Glutamatergic neuron (in vitro differentiated cells): ENCODE data around the gene NDUFB8. TPM values are rescaled to one million over a fixed set of nuclear protein-coding genes. Genes with fewer than 3 reads are reported as not detected.

ENCODE experiments used
- DNase-seq: peaks from one replicate; pipeline ENCODE4 v3.0.0; 2022
- H3K27ac Mint-ChIP-seq: one replicate; pipeline ENCODE4 v1.8.0; 2020; ENCODE audit warnings: mild to moderate bottlenecking, mixed read lengths, inconsistent platforms; ENCODE audit not compliant: unreplicated experiment
- H3K27me3 Mint-ChIP-seq: one replicate; pipeline ENCODE4 v1.8.0; 2020; ENCODE audit warnings: mild to moderate bottlenecking, moderate library complexity, mixed read lengths, inconsistent platforms; ENCODE audit not compliant: unreplicated experiment
- H3K36me3 Mint-ChIP-seq: one replicate; pipeline ENCODE4 v1.8.0; 2020; ENCODE audit warnings: mild to moderate bottlenecking, mixed read lengths, inconsistent platforms; ENCODE audit not compliant: unreplicated experiment
- H3K4me1 Mint-ChIP-seq: one replicate; pipeline ENCODE4 v1.8.0; 2020; ENCODE audit warnings: mild to moderate bottlenecking, low read depth, mixed read lengths, inconsistent platforms; ENCODE audit not compliant: unreplicated experiment
- H3K4me3 Mint-ChIP-seq: one replicate; pipeline ENCODE4 v1.8.0; 2020; ENCODE audit warnings: mild to moderate bottlenecking, mixed read lengths, inconsistent platforms; ENCODE audit not compliant: unreplicated experiment
- H3K9me3 Mint-ChIP-seq: one replicate; pipeline ENCODE4 v1.8.0; 2020; ENCODE audit warnings: mild to moderate bottlenecking, moderate library complexity, mixed read lengths, inconsistent platforms; ENCODE audit not compliant: unreplicated experiment
- total RNA-seq: library from RNA; stranded (reverse); fragmentation: NEBNext Ultra II Directional; extraction: Animal tissue kit (Norgen Biotek cat#: 25700); gene quantifications from one replicate; pipeline ENCODE4 v1.2.1, GENCODE V29; 2021; ENCODE audit not compliant: unreplicated experiment
- TF ChIP-seq, protein P1 (sequence below): fragments of 200-600 bp; sonication (generic); IDR thresholded peaks from one replicate; pipeline ENCODE4 v1.5.0; 2021; ENCODE audit not compliant: partially characterized antibody, unreplicated experiment

Gene NDUFB8
- total RNA-seq, 1 donor from 2014 or later = 284 TPM

DNA sequence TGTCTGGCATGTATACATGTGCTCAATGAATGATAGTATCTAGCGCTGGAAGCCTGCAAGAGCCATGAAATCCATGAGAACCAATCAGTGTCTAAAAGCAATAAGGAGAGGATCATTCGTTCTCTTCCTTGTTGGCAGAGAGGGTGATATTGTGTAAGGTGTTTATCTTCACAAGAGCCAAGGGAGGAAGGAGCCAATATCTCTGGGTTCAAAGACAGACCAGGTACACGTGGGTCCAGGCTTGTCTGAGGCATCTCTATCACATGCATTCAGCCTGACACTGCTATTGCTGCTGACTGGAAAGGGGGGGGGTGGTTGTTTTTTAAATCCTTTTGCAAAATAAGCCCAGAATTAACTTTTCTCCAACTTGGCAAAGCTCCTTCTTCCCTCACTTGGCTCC is 14.1 kb downstream of the NDUFB8 start:
- Mint-ChIP-seq H3K4me3 (no peak overlapping the region), H3K27ac (no peak overlapping the region), H3K4me1 (no peaks in the 10 kb centered on the region), H3K9me3 (peaks cover 1% of the 10 kb centered on the region), H3K27me3 (peaks cover 2% of the 10 kb centered on the region), H3K36me3 (no peaks in the 10 kb centered on the region)
- TF ChIP-seq, protein P1, sequence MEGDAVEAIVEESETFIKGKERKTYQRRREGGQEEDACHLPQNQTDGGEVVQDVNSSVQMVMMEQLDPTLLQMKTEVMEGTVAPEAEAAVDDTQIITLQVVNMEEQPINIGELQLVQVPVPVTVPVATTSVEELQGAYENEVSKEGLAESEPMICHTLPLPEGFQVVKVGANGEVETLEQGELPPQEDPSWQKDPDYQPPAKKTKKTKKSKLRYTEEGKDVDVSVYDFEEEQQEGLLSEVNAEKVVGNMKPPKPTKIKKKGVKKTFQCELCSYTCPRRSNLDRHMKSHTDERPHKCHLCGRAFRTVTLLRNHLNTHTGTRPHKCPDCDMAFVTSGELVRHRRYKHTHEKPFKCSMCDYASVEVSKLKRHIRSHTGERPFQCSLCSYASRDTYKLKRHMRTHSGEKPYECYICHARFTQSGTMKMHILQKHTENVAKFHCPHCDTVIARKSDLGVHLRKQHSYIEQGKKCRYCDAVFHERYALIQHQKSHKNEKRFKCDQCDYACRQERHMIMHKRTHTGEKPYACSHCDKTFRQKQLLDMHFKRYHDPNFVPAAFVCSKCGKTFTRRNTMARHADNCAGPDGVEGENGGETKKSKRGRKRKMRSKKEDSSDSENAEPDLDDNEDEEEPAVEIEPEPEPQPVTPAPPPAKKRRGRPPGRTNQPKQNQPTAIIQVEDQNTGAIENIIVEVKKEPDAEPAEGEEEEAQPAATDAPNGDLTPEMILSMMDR = no peak
- no peak for DNase-seq

DNA sequence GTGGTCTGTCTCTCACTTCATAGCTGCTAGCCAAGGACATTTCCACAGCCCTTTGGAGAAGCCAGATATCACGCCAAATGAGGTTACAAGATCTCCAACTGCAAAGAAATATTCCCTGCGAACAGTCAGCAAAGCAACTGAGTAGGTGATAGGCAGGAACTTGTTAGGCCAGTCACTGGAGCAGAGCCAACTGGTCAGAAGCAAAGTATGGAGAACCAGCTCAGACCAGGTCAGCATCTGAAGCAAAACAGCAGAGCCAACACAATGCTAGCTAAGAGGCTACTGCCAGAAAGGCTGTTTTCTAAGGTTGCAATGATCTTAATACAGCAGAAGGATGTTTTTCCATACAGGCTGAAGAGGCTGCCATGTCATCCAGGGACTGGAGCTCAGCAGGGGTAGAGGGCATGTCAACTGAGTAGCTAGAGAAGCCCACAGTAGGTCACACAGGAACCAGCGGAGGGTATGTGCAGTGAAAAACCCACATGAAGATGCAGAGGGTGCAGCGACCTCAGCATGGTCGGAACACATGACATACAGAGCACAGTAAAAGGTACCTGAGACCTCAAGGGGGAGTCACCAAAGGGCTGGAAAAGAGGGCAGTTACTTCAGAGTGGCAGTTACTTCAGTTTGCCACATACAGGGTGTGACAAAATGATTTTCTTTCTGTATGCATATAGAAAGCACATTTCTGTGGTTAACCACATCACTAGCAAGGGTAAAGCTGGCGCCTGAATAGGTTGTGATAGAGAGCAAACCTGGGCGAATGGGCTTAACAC is 18.9 kb downstream of the NDUFB8 start:
- H3K36me3 Mint-ChIP-seq = no peaks in the 10 kb centered on the region
- no peaks in the 10 kb centered on the region for H3K27me3 Mint-ChIP-seq
- H3K4me3 Mint-ChIP-seq = no peak overlapping the region
- no peaks in the 10 kb centered on the region for H3K9me3 Mint-ChIP-seq
- no peak for DNase-seq
- TF ChIP-seq, protein P1 = no peak
- no peak overlapping the region for H3K27ac Mint-ChIP-seq
- peaks cover 5% of the 10 kb centered on the region for H3K4me1 Mint-ChIP-seq

DNA sequence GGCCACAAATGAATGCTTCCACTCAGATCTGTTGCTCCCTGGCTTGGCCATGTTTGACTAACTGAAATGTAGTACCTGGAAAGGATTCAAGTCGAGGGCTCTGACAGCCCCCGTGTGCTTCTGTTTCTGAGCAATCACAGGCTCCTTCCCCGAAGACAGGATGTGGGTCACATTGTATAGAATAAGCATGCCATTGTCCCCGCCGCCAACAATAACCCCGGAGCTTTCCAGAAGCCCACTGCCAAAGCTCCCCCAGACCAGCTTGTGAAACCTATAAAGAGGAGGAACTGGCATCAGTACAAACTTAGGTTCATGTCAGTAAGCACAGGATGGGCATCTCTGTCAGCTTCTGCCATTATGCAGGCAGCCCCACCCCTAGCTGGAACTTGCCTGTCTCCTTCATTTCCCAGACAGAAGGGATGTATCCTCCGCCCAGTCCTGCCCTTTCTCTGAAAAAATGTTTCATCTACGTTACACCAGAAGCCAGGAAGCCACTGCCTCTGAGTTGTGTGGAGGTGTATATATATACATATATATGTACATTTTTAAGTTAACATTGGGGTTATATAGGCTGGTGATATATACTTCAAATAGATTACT is 20.3 kb downstream of the NDUFB8 start:
- H3K4me1 Mint-ChIP-seq = peaks cover 5% of the 10 kb centered on the region
- no peak for DNase-seq
- H3K27ac Mint-ChIP-seq = no peak overlapping the region
- H3K27me3 Mint-ChIP-seq = no peaks in the 10 kb centered on the region
- no peaks in the 10 kb centered on the region for H3K36me3 Mint-ChIP-seq
- H3K4me3 Mint-ChIP-seq = no peak overlapping the region
- H3K9me3 Mint-ChIP-seq = no peaks in the 10 kb centered on the region
- TF ChIP-seq, protein P1 = no peak

DNA sequence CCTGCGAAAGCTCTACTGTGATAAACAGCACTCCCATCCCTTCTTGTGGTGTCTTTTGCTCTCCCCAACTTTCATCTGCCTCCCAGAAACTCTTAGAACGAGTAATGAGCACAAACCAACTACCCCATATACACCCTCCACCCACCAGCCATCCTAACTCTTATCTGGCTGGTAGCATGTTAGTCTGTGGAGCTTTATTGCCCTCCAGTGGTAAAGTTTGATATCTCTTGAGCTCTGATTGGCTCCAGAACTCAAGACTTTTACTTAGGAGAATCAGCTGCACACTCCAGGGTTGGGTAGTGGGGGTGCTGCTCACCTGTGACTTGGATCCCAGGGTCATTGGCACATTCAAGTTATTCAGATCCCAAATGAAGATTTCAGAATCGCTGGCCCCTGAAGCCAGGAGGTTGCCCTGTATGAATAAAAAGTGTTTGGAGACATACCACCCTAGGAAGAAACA is 20.9 kb downstream of the NDUFB8 start:
- TF ChIP-seq, protein P1 = peak; percentile 63
- DNase-seq = no peak
- Mint-ChIP-seq H3K9me3 (no peaks in the 10 kb centered on the region), H3K4me3 (no peak overlapping the region), H3K27me3 (no peaks in the 10 kb centered on the region), H3K4me1 (peaks cover 5% of the 10 kb centered on the region), H3K36me3 (no peaks in the 10 kb centered on the region), H3K27ac (no peak overlapping the region)

DNA sequence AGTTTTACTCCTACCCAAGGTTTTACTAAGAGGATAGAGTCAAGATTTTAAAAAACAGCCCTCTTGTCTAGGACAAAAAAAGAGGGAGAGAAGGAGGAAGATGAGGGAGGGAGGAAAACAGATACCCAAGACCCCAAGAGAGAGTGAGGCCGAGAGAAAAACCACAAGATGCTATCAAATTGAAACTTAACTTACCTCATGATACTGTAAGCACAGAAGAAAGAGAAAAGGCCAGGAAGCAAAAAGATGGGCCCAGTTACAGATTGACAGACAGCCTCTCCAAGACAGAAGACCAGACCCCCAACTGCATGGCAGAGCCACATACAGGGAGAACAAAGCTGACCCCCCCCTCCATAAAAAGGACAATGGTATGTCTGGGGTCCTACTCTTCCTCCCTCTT is 21.4 kb downstream of the NDUFB8 start:
- H3K9me3 Mint-ChIP-seq = no peaks in the 10 kb centered on the region
- H3K27me3 Mint-ChIP-seq = no peaks in the 10 kb centered on the region
- H3K4me1 Mint-ChIP-seq = peaks cover 5% of the 10 kb centered on the region
- DNase-seq = no peak
- no peak overlapping the region for H3K4me3 Mint-ChIP-seq
- no peaks in the 10 kb centered on the region for H3K36me3 Mint-ChIP-seq
- no peak overlapping the region for H3K27ac Mint-ChIP-seq
- TF ChIP-seq, protein P1 = no peak
